Uterus (tissue), 2 donors: ENCODE data around the gene DDX4.

Experiments used
- CTCF ChIP-seq, 4 experiments: fragments of 200-600 bp in 2 of 4; fragments of 450-650 bp in 2 of 4; sonication (generic) in 2 of 4; IDR thresholded peaks; one replicate each; pipeline ENCODE4 v1.5.1; 2016 to 2019; ENCODE audit warnings: antibody characterized with exemption in 4 of 4, mild to moderate bottlenecking in 2 of 4, moderate library complexity in 1 of 4
- POLR2A ChIP-seq, 2 donors: fragments of 450-650 bp; IDR thresholded peaks; one replicate each; pipeline ENCODE4 v1.6.1; 2016; ENCODE audit warnings: antibody characterized with exemption in 2 of 2, mild to moderate bottlenecking in 1 of 2, moderate library complexity in 1 of 2

DNA sequence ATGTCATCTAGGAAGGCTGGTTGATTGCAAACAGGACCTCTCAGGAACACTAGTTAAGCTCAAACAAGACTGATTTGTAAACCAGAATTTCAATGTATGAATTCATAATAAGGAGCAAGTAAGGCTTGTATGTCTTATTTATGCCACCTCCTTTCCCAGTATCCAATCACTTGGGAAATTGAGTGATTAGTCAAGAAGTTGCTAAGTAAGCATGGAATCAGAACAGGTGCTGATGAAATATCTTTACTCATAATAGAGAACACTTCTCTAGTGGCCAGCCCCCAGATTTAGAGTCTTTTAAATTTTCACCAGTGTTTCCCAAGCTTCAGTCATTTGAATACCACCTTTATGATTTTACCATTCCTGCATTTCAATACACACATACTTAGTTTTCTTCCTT, 5.3 kb upstream of the DDX4 start:
- TF ChIP-seq CTCF (IDR thresholded peaks at IDR 0.05): no peak
- TF ChIP-seq POLR2A (IDR thresholded peaks at IDR 0.05): no peak
